Astrocyte (in vitro differentiated cells and primary cell): ENCODE measurements around the gene PSMA2. TPM values are rescaled to one million over a fixed set of nuclear protein-coding genes. Genes with fewer than 3 reads are reported as not detected.

Experiments
- DNase-seq: peaks from one replicate; pipeline ENCODE4 v3.0.0-alpha.2; 2010; ENCODE audit warnings: low read depth
- FAIRE-seq: peaks from 2 replicates; lab custom pipeline; 2011; peaks lifted over from hg19 to GRCh38; lab: Jason Lieb, UNC
- H2AFZ ChIP-seq: 2 replicates; pipeline ENCODE4 v1.6.0; 2012; ENCODE audit warnings: low read depth, low read length, inconsistent platforms
- H3K27ac ChIP-seq: 2 replicates; pipeline ENCODE4 v1.5.1; 2011; ENCODE audit warnings: low read depth, low read length, inconsistent platforms
- H3K27me3 ChIP-seq: 2 replicates; pipeline ENCODE4 v1.6.0; 2011; ENCODE audit warnings: low read length, inconsistent platforms; ENCODE audit not compliant: insufficient read depth
- H3K36me3 ChIP-seq: 2 replicates; pipeline ENCODE4 v1.5.1; 2011; ENCODE audit warnings: low read length, inconsistent platforms; ENCODE audit not compliant: insufficient read depth
- H3K4me1 ChIP-seq: 2 replicates; pipeline ENCODE4 v1.5.1; 2011; ENCODE audit warnings: low read length, inconsistent platforms; ENCODE audit not compliant: insufficient read depth
- H3K4me2 ChIP-seq: 2 replicates; pipeline ENCODE4 v1.6.0; 2012; ENCODE audit warnings: low read length, inconsistent platforms
- H3K4me3 ChIP-seq: 2 replicates; pipeline ENCODE4 v1.5.1; 2011; ENCODE audit warnings: low read depth, mild to moderate bottlenecking, low read length, inconsistent platforms; ENCODE audit not compliant: insufficient read depth
- H3K79me2 ChIP-seq: 2 replicates; pipeline ENCODE4 v1.6.0; 2012; ENCODE audit warnings: mild to moderate bottlenecking, low read length, inconsistent platforms; ENCODE audit not compliant: insufficient read depth
- H3K9ac ChIP-seq: 2 replicates; pipeline ENCODE4 v1.6.0; 2012; ENCODE audit warnings: mild to moderate bottlenecking, low read length, inconsistent platforms
- H3K9me3 ChIP-seq: 2 replicates; pipeline ENCODE4 v1.5.1; 2012; ENCODE audit warnings: low read depth, mild to moderate bottlenecking, low read length, inconsistent platforms; ENCODE audit not compliant: insufficient read depth
- H4K20me1 ChIP-seq: 2 replicates; pipeline ENCODE4 v1.6.0; 2012; ENCODE audit warnings: low read length, inconsistent platforms; ENCODE audit not compliant: insufficient read depth
- H3K27ac Mint-ChIP-seq: one replicate; pipeline ENCODE4 v1.8.0; 2021; ENCODE audit warnings: mild to moderate bottlenecking, mixed read lengths; ENCODE audit not compliant: unreplicated experiment
- H3K27me3 Mint-ChIP-seq: one replicate; pipeline ENCODE4 v1.8.0; 2021; ENCODE audit warnings: low read depth, mixed read lengths; ENCODE audit not compliant: unreplicated experiment
- H3K36me3 Mint-ChIP-seq: one replicate; pipeline ENCODE4 v1.8.0; 2021; ENCODE audit warnings: low read depth, mixed read lengths; ENCODE audit not compliant: unreplicated experiment
- H3K4me1 Mint-ChIP-seq: one replicate; pipeline ENCODE4 v1.8.0; 2021; ENCODE audit warnings: low read depth, mixed read lengths; ENCODE audit not compliant: unreplicated experiment
- H3K4me3 Mint-ChIP-seq: one replicate; pipeline ENCODE4 v1.8.0; 2021; ENCODE audit warnings: mild to moderate bottlenecking, moderate library complexity, mixed read lengths; ENCODE audit not compliant: unreplicated experiment
- H3K9me3 Mint-ChIP-seq: one replicate; pipeline ENCODE4 v1.8.0; 2021; ENCODE audit warnings: mild to moderate bottlenecking, mixed read lengths; ENCODE audit not compliant: unreplicated experiment
- EZH2 ChIP-seq: IDR thresholded peaks from 2 replicates; pipeline ENCODE4 v1.6.1; 2012; ENCODE audit warnings: mild to moderate bottlenecking, low read length, inconsistent platforms; ENCODE audit not compliant: insufficient read depth
- total RNA-seq: library from RNA; stranded (reverse); gene quantifications from 2 replicates; pipeline ENCODE4 v1.2.1, GENCODE V29; 2021
- TF ChIP-seq, protein P1 (sequence below): IDR thresholded peaks from 2 replicates; pipeline ENCODE4 v1.5.1; 2011; ENCODE audit warnings: low read depth, mild to moderate bottlenecking, inconsistent platforms, low read length, moderate library complexity; ENCODE audit not compliant: insufficient read depth

Gene PSMA2
- total RNA-seq, 1 donor from 2014 or later, result 119 TPM

DNA sequence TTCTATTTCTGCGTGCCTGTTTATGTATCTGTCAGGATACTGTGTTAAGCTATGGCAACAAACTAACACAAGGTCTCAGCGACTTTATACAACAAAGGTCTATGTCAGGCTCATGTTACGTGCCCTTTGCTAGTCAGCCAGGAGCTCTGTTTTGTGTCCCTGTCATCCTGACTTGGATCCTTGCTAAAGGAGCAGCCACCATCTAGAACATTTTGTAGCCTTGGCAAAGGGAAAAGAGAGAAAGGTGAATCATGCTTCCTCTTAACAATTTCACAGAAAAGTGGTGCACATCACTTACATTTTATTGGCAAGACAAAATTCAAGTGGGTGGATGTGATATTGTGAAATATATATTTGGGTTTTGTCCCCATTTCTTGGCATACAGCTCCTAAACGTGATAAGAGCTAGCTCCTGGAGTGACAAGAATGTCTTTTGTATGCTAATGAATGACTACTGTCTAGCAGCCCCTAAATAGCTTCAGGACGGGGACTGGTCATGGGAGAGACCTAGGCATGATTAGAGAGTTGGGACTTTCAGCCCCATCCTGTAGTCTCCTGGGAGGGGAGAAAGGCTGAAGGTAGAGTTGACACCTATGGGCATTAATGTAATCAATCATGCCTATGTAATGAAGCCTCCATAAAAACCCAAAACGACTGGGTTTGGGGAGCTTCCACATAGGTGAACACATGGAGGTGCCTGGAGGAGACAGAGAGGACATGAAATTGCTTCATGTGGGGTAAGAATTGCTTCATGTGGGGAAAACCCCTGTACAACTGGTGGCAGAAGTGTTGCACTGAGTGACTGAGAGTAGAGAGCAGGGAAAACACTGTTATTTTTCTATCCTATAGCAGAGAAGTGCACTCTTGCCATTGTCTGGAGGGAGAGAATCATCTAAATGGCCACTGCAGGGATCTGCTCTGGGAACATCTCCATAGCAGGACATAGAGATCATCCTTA lies 33.2 kb upstream of the PSMA2 start:
- no peak for TF ChIP-seq EZH2
- TF ChIP-seq, protein P1, sequence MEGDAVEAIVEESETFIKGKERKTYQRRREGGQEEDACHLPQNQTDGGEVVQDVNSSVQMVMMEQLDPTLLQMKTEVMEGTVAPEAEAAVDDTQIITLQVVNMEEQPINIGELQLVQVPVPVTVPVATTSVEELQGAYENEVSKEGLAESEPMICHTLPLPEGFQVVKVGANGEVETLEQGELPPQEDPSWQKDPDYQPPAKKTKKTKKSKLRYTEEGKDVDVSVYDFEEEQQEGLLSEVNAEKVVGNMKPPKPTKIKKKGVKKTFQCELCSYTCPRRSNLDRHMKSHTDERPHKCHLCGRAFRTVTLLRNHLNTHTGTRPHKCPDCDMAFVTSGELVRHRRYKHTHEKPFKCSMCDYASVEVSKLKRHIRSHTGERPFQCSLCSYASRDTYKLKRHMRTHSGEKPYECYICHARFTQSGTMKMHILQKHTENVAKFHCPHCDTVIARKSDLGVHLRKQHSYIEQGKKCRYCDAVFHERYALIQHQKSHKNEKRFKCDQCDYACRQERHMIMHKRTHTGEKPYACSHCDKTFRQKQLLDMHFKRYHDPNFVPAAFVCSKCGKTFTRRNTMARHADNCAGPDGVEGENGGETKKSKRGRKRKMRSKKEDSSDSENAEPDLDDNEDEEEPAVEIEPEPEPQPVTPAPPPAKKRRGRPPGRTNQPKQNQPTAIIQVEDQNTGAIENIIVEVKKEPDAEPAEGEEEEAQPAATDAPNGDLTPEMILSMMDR, result no peak
- Histone ChIP-seq H3K79me2 (no peaks in the 10 kb centered on the region), H4K20me1 (no peaks in the 10 kb centered on the region)

DNA sequence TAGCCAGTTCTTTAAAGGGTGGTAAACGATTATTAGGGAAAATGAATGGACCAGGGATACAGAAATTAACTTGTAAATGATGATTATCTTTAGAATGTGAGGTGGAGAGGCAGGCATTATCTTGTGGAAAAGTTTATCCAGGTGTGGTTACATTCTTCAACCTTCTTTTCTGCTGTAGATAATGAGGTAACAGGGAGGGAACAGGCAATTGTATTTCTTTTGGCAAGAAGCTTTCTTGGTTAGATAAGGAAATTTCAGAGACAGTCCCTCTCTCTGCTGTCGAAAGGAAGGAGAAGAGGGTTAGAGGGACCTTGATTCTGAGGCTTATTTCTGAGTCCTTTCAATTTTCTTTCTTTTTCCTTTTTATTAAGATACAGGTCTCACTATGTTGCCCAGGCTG lies 32.3 kb upstream of the PSMA2 start:
- H3K9me3 Mint-ChIP-seq, result peaks cover 11% of the 10 kb centered on the region

More for the DNA sequence above, 33.2 kb upstream of the PSMA2 start:
- Histone ChIP-seq H3K9ac (no peak overlapping the region), H3K4me2 (no peak overlapping the region), H3K27ac (no peak overlapping the region), H3K4me3 (no peak overlapping the region), H3K4me1 (no peaks in the 10 kb centered on the region), H3K9me3 (no peaks in the 10 kb centered on the region), H2AFZ (no peak overlapping the region), H3K36me3 (no peaks in the 10 kb centered on the region), H3K27me3 (no peaks in the 10 kb centered on the region)
- H3K36me3 Mint-ChIP-seq, result no peaks in the 10 kb centered on the region
- no peak for FAIRE-seq
- peak; percentile 7 for DNase-seq
- no peak overlapping the region for H3K4me3 Mint-ChIP-seq
- H3K4me1 Mint-ChIP-seq, result no peaks in the 10 kb centered on the region
- peaks cover 8% of the 10 kb centered on the region for H3K9me3 Mint-ChIP-seq
- H3K27me3 Mint-ChIP-seq, result no peaks in the 10 kb centered on the region
- H3K27ac Mint-ChIP-seq, result no peak overlapping the region

More for the DNA sequence above, 32.3 kb upstream of the PSMA2 start:
- Mint-ChIP-seq H3K27ac (no peak overlapping the region), H3K27me3 (no peaks in the 10 kb centered on the region), H3K36me3 (no peaks in the 10 kb centered on the region), H3K4me3 (no peak overlapping the region), H3K4me1 (no peaks in the 10 kb centered on the region)
- no peaks in the 10 kb centered on the region for H4K20me1 ChIP-seq
- no peak overlapping the region for H3K4me2 ChIP-seq
- H2AFZ ChIP-seq, result no peak overlapping the region
- H3K27ac ChIP-seq, result no peak overlapping the region
- no peaks in the 10 kb centered on the region for H3K9me3 ChIP-seq
- H3K4me1 ChIP-seq, result no peaks in the 10 kb centered on the region
- H3K4me3 ChIP-seq, result no peak overlapping the region
- no peaks in the 10 kb centered on the region for H3K27me3 ChIP-seq
- TF ChIP-seq, protein P1, result no peak
- no peak for TF ChIP-seq EZH2
- H3K36me3 ChIP-seq, result no peaks in the 10 kb centered on the region
- H3K79me2 ChIP-seq, result no peaks in the 10 kb centered on the region
- DNase-seq, result no peak
- H3K9ac ChIP-seq, result no peak overlapping the region
- FAIRE-seq, result no peak
